NCI-H774 (cell line): Measurements from ENCODE around the gene GSTM5.
"Not testable (repeated sequence)": the region's sequence is repeated elsewhere in the genome, so short reads cannot be mapped to it uniquely, and the experiment has no call there.

Source experiments
- DNase-seq: peaks from one replicate; lab custom pipeline; 2025; lab: John Stamatoyannopoulos, UW

The GSTM5 gene

GRCh38 chr1:109761227-109762038 is 49.4 kb downstream of the GSTM5 start:
- no peak for DNase-seq

GRCh38 chr1:109762039-109762585 is 50.1 kb downstream of the GSTM5 start:
- no peak for DNase-seq

DNA sequence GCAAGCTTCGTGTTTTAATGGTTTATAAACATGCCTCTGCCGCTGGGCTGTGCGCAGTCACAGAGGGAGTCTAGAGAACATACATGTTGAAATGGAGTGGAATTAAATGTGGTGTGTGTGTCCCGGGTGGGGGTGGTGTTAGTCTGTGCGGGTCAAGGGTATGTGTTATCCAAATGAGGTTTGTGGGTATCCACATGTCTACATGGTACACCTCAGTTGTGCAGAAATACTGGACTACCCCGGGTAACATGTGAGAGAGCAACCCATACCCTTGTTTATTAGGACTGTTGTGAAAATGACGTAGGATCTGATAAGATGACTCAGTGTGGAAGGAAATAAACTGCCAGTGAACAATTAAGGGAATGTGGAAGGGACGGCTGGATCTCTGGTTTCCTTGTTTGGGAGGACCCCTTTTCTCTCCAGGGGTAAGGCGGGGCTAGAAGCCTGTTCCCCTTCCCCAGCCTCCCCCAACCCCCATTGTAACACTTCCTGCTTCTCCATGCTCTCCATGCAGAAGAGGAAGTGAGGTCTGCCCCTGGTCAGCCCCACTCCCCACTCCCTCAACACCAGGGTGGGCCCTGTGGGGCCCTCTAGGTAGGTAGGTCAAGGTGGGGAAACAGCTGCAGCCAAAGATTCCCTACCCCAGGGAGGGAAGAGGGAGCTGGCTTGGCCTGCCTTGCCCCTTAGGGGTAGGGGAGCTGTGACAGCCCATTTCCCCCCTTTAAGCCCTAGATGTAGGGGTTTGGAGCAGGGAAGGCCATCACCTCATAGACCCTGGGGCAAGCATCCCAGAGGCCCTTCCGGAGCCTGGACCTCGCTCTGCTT is 51.0 kb downstream of the GSTM5 start:
- no peak for DNase-seq

- no peak for DNase-seq
These were observed 51.8 kb downstream of the GSTM5 start, which contains the start of gene EPS8L3 for GRCh38 chr1:109763646-109764415. Gene EPS8L3 (minus strand): TSS chr1:109763923. CDS start chr1:109761749, 2,174 bp downstream.

- no peak for DNase-seq
These were observed 52.8 kb downstream of the GSTM5 start for GRCh38 chr1:109764561-109765482.

DNA sequence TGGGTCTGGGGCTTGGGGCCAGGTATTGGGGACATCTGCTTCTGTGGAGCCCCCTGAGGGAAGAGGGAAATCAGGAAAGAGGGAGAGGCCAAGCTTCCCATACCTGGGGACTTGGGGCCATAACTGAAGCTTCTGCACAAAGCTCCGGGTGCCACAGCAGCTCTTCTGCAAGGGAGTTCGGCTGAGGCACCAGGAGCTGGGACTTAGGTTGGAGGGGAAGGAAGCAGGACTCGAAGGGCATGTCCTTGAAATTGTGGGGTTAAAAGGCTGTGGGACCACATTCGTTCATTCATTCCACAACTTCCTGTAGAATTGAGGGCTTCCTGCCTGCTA is 53.4 kb downstream of the GSTM5 start:
- DNase-seq, result no peak

- no peak for DNase-seq
These were observed 54.0 kb downstream of the GSTM5 start for GRCh38 chr1:109765896-109766615.

DNA sequence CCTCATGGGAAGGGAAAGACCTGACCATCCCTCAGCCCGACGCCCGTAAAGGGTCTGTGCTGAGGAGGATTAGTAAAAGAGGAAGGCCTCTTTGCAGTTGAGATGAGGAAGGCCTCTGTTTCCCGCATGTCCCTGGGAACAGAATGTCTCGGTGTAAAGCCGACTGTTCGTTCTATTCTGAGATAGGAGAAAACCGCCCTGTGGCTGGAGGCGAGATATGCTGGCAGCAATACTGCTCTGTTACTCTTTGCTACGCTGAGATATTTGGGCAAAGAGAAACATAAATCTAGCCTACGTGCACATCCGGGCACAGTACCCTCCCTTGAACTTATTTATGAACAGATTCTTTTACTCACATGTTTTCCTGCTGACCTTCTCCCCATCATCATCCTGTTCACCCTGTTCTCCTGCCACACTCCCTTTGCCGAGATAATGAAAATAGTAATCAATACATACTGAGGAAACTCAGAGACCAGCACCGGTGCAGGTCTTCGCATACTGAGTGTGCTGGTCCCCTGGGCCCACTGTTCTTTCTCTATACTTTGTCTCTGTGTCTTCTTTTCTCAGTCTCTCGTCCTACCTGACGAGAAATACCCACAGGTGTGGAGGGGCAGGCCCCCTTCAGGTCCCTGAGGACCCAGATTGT is 55.1 kb downstream of the GSTM5 start:
- not testable (repeated sequence) for DNase-seq
